Natural killer cell (primary cell): ENCODE data around the gene CNKSR3. TPM values are rescaled to one million over a fixed set of nuclear protein-coding genes. Genes with fewer than 3 reads are reported as not detected.

Experiments used
- ATAC-seq, 3 donors: fragments of 150-1000 bp in 2 of 3; fragments of 200-7000 bp in 1 of 3; cut with Tn5 transposase; 1 replicate in 1 of 3; 2 replicates in 2 of 3; pipeline ENCODE4 v1.10.0; 2021; ENCODE audit warnings: mild to moderate bottlenecking in 2 of 3, moderate library complexity in 2 of 3
- DNase-seq, 2 donors: peaks; one replicate each; pipeline versions ENCODE4 v3.0.0 to v3.0.0-alpha.2; 2013 to 2021; ENCODE audit warnings: mixed read lengths in 1 of 2
- H3K27ac ChIP-seq: one replicate; pipeline ENCODE4 v1.5.1; 2013; ENCODE audit warnings: mild to moderate bottlenecking, low read length
- H3K27me3 ChIP-seq: one replicate; pipeline ENCODE4 v1.6.1; 2013; ENCODE audit warnings: low read length; ENCODE audit not compliant: control insufficient read depth, insufficient read depth
- H3K36me3 ChIP-seq: one replicate; pipeline ENCODE4 v1.6.1; 2013; ENCODE audit warnings: low read length; ENCODE audit not compliant: control insufficient read depth, insufficient read depth
- H3K4me1 ChIP-seq: one replicate; pipeline ENCODE4 v1.6.1; 2013; ENCODE audit warnings: low read length; ENCODE audit not compliant: control insufficient read depth, insufficient read depth
- H3K4me3 ChIP-seq: one replicate; pipeline ENCODE4 v1.5.1; 2013; ENCODE audit warnings: low read length
- H3K9me3 ChIP-seq: one replicate; pipeline ENCODE4 v1.6.1; 2013; ENCODE audit warnings: low read length; ENCODE audit not compliant: control insufficient read depth, insufficient read depth
- H3K27ac Mint-ChIP-seq, 2 donors: one replicate each; pipeline ENCODE4 v1.8.0; 2022; ENCODE audit warnings: mild to moderate bottlenecking in 2 of 2, mixed read lengths in 2 of 2, moderate library complexity in 1 of 2
- H3K27me3 Mint-ChIP-seq, 2 donors: one replicate each; pipeline ENCODE4 v1.8.0; 2022; ENCODE audit warnings: low read depth in 2 of 2, mixed read lengths in 2 of 2
- H3K36me3 Mint-ChIP-seq: one replicate; pipeline ENCODE4 v1.8.0; 2022; ENCODE audit warnings: mixed read lengths
- H3K4me1 Mint-ChIP-seq, 2 donors: one replicate each; pipeline ENCODE4 v1.8.0; 2022; ENCODE audit warnings: mixed read lengths in 2 of 2
- H3K4me3 Mint-ChIP-seq: one replicate; pipeline ENCODE4 v1.8.0; 2022; ENCODE audit warnings: mild to moderate bottlenecking, moderate library complexity, mixed read lengths
- H3K9me3 Mint-ChIP-seq, 2 donors: one replicate each; pipeline ENCODE4 v1.8.0; 2022; ENCODE audit warnings: mixed read lengths in 2 of 2
- WGBS: methylation state at CpG from one replicate; pipeline ENCODE4 v1.1.7; 2013; ENCODE audit warnings: missing lambda C conversion rate; ENCODE audit not compliant: insufficient coverage; 5-methylcytosine and 5-hydroxymethylcytosine counted together
- intact Hi-C: fragments of 100-400 bp; cut with micrococcal nuclease; formaldehyde crosslinking; loops from one replicate; pipeline ENCODE4 v1.14.2; 2022
- total RNA-seq, 4 donors: library from RNA; stranded (reverse); fragments of 120-200 nt in 1 of 4; gene quantifications; one replicate each; pipeline versions ENCODE4 v1.2.3 to v1.2.4, GENCODE V29; 2013 to 2022
- TF ChIP-seq, protein P1 (sequence below): fragments of 200-600 bp; IDR thresholded peaks from one replicate; pipeline ENCODE4 v1.8.0; 2022; ENCODE audit warnings: antibody characterized with exemption

The CNKSR3 gene
- total RNA-seq, 3 donors from 2014 or later (not counting 1 experiment from before 2014, with no cell fraction given): 0.18 TPM; not detected in 2

DNA sequence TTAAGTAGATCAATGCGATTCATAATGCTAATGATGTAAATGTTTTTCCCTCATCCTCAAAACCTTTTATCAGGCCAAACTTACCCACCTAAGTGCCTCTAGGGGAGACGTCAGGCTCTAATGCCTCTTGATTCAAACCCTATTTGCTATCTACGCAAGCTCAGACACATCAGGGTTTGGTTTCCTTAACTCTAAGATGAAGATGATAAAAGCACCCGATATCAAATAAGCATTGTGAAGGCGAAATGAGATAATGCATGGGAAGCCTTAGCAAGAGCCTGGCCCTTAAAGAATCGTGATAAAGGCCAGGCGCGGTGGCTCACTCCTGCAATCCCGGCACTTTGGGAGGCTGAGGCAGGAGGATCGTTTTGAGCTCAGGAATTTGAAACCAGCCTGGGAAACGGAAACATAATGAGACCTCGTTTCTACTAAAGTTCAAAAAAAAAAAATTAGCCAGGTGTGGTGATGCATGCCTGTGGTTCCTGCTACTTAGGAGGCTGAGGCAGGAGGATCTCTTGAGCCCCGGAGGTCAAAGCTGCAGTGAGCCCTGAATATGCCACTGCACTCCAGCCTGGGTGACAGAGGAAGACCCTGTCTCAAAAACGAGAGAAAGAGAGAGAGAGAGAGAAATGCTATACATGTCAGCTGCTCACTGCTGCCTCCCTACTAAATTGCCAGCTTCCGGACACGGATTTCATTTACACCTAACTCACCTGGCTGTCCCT is 13.5 kb downstream of the CNKSR3 start:
- H3K4me1 ChIP-seq: peaks cover 7% of the 10 kb centered on the region

DNA sequence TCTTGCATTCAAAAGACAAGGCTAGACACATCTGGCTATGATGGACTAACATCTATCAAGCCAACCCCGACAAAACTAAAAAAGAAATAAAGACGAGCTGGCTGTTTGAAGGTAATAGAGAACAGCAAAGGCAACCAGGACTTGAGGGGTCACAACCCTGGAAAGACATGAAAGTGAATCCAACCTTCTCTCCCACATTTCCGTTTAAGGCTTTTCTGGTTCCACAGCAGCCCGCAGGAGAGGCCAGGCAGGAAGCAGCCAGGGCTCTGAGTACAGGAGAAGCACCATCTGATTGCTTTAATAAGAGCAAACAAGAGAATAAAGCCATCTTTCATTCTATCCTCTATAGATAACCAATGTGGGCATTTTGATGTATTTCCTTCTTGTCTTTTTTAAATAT is 14.3 kb downstream of the CNKSR3 start:
- peaks cover 3 to 7% of the 10 kb centered on the region in 2 donors for H3K4me1 Mint-ChIP-seq
- no peak overlapping the region for H3K4me3 Mint-ChIP-seq
- Histone ChIP-seq H3K4me3 (no peak overlapping the region), H3K36me3 (no peaks in the 10 kb centered on the region), H3K4me1 (peaks cover 4% of the 10 kb centered on the region), H3K27me3 (no peaks in the 10 kb centered on the region), H3K27ac (no peak overlapping the region), H3K9me3 (no peaks in the 10 kb centered on the region)
- H3K9me3 Mint-ChIP-seq: no peaks in the 10 kb centered on the region
- 93% methylated on average over 4 of the region's 4 CpGs for WGBS
- intact Hi-C loops: no loop called here
- no peak overlapping the region for H3K27ac Mint-ChIP-seq
- peaks cover 0 to 4% of the 10 kb centered on the region in 2 donors for H3K27me3 Mint-ChIP-seq
- ATAC-seq: no peak
- TF ChIP-seq, protein P1, sequence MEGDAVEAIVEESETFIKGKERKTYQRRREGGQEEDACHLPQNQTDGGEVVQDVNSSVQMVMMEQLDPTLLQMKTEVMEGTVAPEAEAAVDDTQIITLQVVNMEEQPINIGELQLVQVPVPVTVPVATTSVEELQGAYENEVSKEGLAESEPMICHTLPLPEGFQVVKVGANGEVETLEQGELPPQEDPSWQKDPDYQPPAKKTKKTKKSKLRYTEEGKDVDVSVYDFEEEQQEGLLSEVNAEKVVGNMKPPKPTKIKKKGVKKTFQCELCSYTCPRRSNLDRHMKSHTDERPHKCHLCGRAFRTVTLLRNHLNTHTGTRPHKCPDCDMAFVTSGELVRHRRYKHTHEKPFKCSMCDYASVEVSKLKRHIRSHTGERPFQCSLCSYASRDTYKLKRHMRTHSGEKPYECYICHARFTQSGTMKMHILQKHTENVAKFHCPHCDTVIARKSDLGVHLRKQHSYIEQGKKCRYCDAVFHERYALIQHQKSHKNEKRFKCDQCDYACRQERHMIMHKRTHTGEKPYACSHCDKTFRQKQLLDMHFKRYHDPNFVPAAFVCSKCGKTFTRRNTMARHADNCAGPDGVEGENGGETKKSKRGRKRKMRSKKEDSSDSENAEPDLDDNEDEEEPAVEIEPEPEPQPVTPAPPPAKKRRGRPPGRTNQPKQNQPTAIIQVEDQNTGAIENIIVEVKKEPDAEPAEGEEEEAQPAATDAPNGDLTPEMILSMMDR: no peak
- DNase-seq: no peak
- H3K36me3 Mint-ChIP-seq: no peaks in the 10 kb centered on the region

More for the DNA sequence above, 13.5 kb downstream of the CNKSR3 start:
- TF ChIP-seq, protein P1: no peak
- ATAC-seq: no peak
- H3K9me3 Mint-ChIP-seq: no peaks in the 10 kb centered on the region
- Histone ChIP-seq H3K27ac (no peak overlapping the region), H3K4me3 (no peak overlapping the region), H3K9me3 (no peaks in the 10 kb centered on the region), H3K36me3 (no peaks in the 10 kb centered on the region), H3K27me3 (no peaks in the 10 kb centered on the region)
- H3K36me3 Mint-ChIP-seq: no peaks in the 10 kb centered on the region
- DNase-seq: no peak
- intact Hi-C loops: no loop called here
- no peak overlapping the region for H3K4me3 Mint-ChIP-seq
- WGBS: 89% methylated on average over 13 of the region's 16 CpGs
- H3K27ac Mint-ChIP-seq: no peak overlapping the region
- peaks cover 7 to 8% of the 10 kb centered on the region in 2 donors for H3K27me3 Mint-ChIP-seq
- peaks cover 8 to 13% of the 10 kb centered on the region in 2 donors for H3K4me1 Mint-ChIP-seq

DNA sequence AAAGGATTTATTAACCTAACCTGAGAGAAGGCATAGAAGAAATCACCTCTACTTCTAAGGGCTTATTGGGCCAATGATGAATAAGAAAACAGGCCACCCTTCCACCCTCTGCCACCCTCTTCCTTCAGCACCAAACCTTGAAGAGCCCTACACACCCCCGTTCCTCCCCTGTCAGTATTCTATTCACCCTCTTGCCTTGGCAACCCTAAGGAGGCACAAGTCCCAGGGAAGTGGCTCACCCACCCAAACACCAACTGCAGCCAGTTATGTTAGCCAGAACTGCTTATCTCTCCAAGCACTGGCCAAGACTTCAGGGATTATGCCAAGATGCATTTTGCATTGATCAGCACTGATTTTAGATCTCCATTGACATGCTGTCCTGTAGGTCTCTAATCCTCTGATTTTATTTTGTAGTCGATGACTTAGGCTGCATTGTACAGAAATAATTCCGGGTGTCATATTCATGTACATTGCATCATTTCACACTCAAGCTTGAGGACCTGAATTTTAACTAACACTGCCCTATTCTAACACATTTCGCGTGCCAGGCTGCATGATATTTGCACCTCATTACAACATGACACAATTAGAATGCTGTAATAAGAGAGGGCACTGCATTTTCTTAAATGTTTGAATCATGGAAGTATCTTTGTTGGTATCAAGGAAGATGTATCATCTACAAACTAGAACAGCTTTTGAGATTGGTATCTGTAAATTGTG is 15.7 kb downstream of the CNKSR3 start:
- DNase-seq (no peak), ATAC-seq (no peak)
- 95% methylated on average over 5 of the region's 5 CpGs for WGBS
- no peak overlapping the region for H3K4me3 ChIP-seq
- no peaks in the 10 kb centered on the region for H3K4me1 ChIP-seq
- no peak overlapping the region for H3K27ac ChIP-seq
- Mint-ChIP-seq H3K36me3 (no peaks in the 10 kb centered on the region), H3K4me1 (no peaks in the 10 kb centered on the region), H3K27ac (no peak overlapping the region), H3K27me3 (peaks cover 5 to 6% of the 10 kb centered on the region in 2 donors), H3K4me3 (no peak overlapping the region), H3K9me3 (no peaks in the 10 kb centered on the region)
- TF ChIP-seq, protein P1: no peak
- H3K9me3 ChIP-seq: no peaks in the 10 kb centered on the region
- no peaks in the 10 kb centered on the region for H3K36me3 ChIP-seq
- intact Hi-C loops: no loop called here
- no peaks in the 10 kb centered on the region for H3K27me3 ChIP-seq
